Measurements from ENCODE around the gene ROBO1. TPM values are rescaled to one million over a fixed set of nuclear protein-coding genes. Genes with fewer than 3 reads are reported as not detected.

Gene ROBO1
- total RNA-seq, 1 donor from 2014 or later: 169 TPM

GRCh38 chr3:79761441-79761840 lies 6.4 kb downstream of the ROBO1 start:
- peaks cover 10% of the 10 kb centered on the region for H3K4me1 Mint-ChIP-seq
- H3F3A ChIP-seq (ENCODE audit: low read depth): no peaks in the 10 kb centered on the region
- no peaks in the 10 kb centered on the region for H3K79me2 ChIP-seq (ENCODE audit: low read depth)
- no peak overlapping the region for H3K4me3 Mint-ChIP-seq
- DNase-seq (ENCODE audit: low spot score): no peak
- no peak overlapping the region for H3K9ac ChIP-seq
- no peak overlapping the region for H3K4me3 ChIP-seq
- no peaks in the 10 kb centered on the region for H3K9me3 Mint-ChIP-seq
- no peaks in the 10 kb centered on the region for H3K36me3 Mint-ChIP-seq
- no peak overlapping the region for H2AFZ ChIP-seq (replicated peaks)
- no peak overlapping the region for H3K27ac ChIP-seq
- H3K4me1 ChIP-seq: peaks cover 9% of the 10 kb centered on the region
- H3K27me3 ChIP-seq: peaks cover 42% of the 10 kb centered on the region
- H3K4me2 ChIP-seq: no peak overlapping the region
- H4K20me1 ChIP-seq (ENCODE audit: low read depth): no peaks in the 10 kb centered on the region
- H3K36me3 ChIP-seq: no peaks in the 10 kb centered on the region
- peaks cover 3% of the 10 kb centered on the region for H3K27me3 Mint-ChIP-seq (ENCODE audit: insufficient read depth, low read depth)
- no peak overlapping the region for H3K27ac Mint-ChIP-seq
- TF ChIP-seq EZH2phosphoT487 (IDR thresholded peaks at IDR 0.05): no peak
- TF ChIP-seq, protein P1, sequence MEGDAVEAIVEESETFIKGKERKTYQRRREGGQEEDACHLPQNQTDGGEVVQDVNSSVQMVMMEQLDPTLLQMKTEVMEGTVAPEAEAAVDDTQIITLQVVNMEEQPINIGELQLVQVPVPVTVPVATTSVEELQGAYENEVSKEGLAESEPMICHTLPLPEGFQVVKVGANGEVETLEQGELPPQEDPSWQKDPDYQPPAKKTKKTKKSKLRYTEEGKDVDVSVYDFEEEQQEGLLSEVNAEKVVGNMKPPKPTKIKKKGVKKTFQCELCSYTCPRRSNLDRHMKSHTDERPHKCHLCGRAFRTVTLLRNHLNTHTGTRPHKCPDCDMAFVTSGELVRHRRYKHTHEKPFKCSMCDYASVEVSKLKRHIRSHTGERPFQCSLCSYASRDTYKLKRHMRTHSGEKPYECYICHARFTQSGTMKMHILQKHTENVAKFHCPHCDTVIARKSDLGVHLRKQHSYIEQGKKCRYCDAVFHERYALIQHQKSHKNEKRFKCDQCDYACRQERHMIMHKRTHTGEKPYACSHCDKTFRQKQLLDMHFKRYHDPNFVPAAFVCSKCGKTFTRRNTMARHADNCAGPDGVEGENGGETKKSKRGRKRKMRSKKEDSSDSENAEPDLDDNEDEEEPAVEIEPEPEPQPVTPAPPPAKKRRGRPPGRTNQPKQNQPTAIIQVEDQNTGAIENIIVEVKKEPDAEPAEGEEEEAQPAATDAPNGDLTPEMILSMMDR (IDR thresholded peaks at IDR 0.05): no peak
- no peak for TF ChIP-seq EZH2 (IDR thresholded peaks at IDR 0.05)
- H3K9me3 ChIP-seq (ENCODE audit: low read depth): no peaks in the 10 kb centered on the region

DNA sequence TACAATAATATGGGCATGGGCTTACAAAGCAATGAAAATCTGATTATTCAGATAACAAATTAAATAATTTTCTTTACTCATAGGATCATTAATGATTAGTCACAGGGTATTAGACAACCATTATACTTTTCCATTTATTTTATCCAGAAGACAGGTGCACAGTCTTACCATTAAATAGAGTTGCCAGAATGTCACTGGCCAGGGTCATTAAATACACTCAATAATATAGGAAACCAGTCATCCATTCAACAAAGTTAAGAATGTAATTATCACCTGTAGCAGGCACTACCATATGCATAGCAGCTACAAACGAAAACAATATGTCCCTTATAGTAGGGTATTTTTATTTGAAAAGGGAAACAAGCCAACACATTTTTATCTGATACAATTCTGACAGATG lies 16.1 kb downstream of the ROBO1 start:
- H3K27me3 Mint-ChIP-seq (ENCODE audit: insufficient read depth, low read depth): peaks cover 4% of the 10 kb centered on the region
- Histone ChIP-seq H3K27ac (no peak overlapping the region), H4K20me1 (ENCODE audit: low read depth) (no peaks in the 10 kb centered on the region), H3K36me3 (no peaks in the 10 kb centered on the region), H3K9me3 (ENCODE audit: low read depth) (no peaks in the 10 kb centered on the region), H3K4me3 (no peak overlapping the region), H3K79me2 (ENCODE audit: low read depth) (no peaks in the 10 kb centered on the region), H3K9ac (no peak overlapping the region), H3K4me2 (no peak overlapping the region), H3K27me3 (no peaks in the 10 kb centered on the region), H3K4me1 (no peaks in the 10 kb centered on the region), H2AFZ (replicated peaks) (no peak overlapping the region), H3F3A (ENCODE audit: low read depth) (no peaks in the 10 kb centered on the region)
- DNase-seq (ENCODE audit: low spot score): no peak
- peaks cover 12% of the 10 kb centered on the region for H3K9me3 Mint-ChIP-seq
- no peaks in the 10 kb centered on the region for H3K4me1 Mint-ChIP-seq
- TF ChIP-seq EZH2 (IDR thresholded peaks at IDR 0.05) (no peak), EZH2phosphoT487 (IDR thresholded peaks at IDR 0.05) (no peak)
- TF ChIP-seq, protein P1 (IDR thresholded peaks at IDR 0.05): no peak
- no peak overlapping the region for H3K4me3 Mint-ChIP-seq
- H3K36me3 Mint-ChIP-seq: peaks cover 5% of the 10 kb centered on the region
- no peak overlapping the region for H3K27ac Mint-ChIP-seq

GRCh38 chr3:79737530-79737929 lies 30.3 kb downstream of the ROBO1 start:
- H3K4me3 Mint-ChIP-seq: no peak overlapping the region

More at GRCh38 chr3:79737530-79737929, 30.3 kb downstream of the ROBO1 start:
- Histone ChIP-seq H3K4me2 (no peak overlapping the region), H3K36me3 (no peaks in the 10 kb centered on the region), H3K4me1 (no peaks in the 10 kb centered on the region), H3K9me3 (ENCODE audit: low read depth) (no peaks in the 10 kb centered on the region), H3K4me3 (no peak overlapping the region), H3K9ac (no peak overlapping the region), H3K27ac (no peak overlapping the region), H3K79me2 (ENCODE audit: low read depth) (no peaks in the 10 kb centered on the region), H4K20me1 (ENCODE audit: low read depth) (no peaks in the 10 kb centered on the region), H2AFZ (replicated peaks) (no peak overlapping the region), H3F3A (ENCODE audit: low read depth) (no peaks in the 10 kb centered on the region), H3K27me3 (no peaks in the 10 kb centered on the region)
- DNase-seq (ENCODE audit: low spot score): no peak
- peaks cover 5% of the 10 kb centered on the region for H3K9me3 Mint-ChIP-seq
- H3K4me1 Mint-ChIP-seq: peaks cover 3% of the 10 kb centered on the region
- TF ChIP-seq, protein P1 (IDR thresholded peaks at IDR 0.05): no peak
- no peak overlapping the region for H3K27ac Mint-ChIP-seq
- H3K27me3 Mint-ChIP-seq (ENCODE audit: insufficient read depth, low read depth): no peaks in the 10 kb centered on the region
- H3K36me3 Mint-ChIP-seq: no peaks in the 10 kb centered on the region
